HG03108 (cell line): ENCODE measurements around the gene MYLK2.

Source experiments
- ATAC-seq: cut with Tn5 transposase; IDR thresholded peaks from one replicate; pipeline ENCODE4 v1.9.1; 2021; ENCODE audit warnings: moderate library complexity; ENCODE audit not compliant: unreplicated experiment

Gene MYLK2

DNA sequence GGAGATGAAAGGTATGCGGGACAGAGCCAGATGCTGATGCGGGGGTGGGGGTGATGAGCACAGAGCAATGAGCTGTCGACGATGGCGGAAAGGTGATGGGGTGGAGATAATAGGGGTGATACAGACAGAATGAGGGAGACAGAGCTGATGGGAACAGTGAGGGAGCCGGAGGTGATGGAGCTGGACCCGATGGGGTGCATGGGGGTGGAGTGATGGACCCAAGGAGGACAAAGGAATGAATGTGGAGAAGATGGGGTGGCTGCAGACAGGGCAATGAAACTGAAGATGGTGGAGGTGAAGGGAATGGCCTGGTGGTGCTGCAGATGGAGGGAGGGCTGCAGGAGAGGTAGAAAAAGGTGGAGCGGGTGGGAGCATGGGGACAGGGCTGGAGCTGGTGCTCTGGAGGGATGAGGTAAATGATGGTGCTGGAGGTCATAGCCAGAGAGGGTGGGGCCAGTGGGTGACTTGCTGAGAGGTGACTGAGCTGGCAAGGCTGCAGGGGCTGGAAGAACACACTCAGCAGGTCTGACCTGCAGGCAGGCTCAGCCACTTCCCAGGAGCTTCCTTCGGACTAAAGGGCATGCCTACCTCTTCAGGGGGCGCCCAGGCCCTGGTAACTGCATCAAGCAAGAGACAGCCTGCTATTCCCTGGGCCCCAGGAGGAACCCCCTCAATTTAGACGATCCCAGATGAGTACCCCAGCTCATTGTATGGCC, 32.2 kb downstream of the MYLK2 start:
- ATAC-seq = no peak

- ATAC-seq = no peak
Observed at GRCh38 chr20:31853481-31853880, 34.3 kb downstream of the MYLK2 start.

DNA sequence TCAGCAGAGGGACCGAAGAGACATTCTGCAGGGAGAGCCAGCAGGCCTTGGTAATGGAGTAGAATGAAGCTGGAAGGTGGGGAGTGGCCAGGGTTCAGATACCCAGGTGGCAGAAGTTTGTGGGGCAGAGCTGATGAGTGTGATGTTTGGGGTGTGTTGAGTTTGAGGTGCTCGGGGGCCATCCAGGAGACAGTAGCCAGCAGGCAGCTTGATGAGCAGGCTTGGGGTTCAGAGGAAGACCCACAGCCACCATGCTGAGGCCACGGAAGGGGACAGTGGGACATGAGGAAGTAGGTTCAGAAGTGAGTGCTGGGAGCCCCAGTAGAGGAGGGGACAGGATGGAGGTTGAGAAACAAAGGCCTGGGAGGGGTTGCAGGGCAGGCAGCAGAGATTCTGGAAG, 37.4 kb downstream of the MYLK2 start:
- ATAC-seq = no peak

GRCh38 chr20:31857861-31858759, 39.0 kb downstream of the MYLK2 start:
- ATAC-seq = peak; percentile 50

- ATAC-seq = no peak
Observed at GRCh38 chr20:31858760-31859083, 39.6 kb downstream of the MYLK2 start.

DNA sequence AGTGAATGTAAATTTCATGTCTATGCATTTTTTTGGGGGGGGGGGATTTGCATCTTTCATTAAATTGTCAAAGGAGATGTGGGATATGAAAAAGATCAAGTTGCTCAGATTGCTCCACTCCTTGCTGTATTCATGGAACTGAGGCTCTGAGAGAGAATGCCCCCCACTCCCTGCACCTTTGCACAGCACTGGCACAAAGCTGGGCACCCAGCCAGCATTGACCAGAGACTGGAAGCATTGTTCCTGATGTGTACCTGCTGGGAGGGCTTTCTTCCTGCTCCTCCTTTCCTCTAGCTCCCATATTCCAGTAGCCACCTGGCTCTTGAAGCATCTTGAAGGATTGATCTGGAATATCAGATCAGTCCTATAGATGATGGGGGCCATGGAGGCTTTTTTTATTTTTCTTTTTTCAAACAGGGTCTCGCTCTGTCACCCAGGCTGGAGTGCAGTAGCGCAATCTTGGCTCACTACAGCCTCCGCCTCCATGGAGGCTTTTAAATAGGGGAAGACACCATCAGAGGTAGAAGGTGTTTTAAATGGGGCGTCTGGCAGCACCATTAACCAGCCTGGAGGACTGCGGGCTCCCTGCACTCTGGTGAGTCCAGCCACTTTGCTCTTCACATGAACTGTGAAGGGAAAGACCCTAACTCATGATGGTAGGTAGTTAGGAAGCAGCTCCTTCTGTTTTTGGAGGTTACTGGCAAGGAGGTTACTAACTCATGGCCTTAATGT, 40.3 kb downstream of the MYLK2 start:
- no peak for ATAC-seq

- no peak for ATAC-seq
Observed at GRCh38 chr20:31859998-31860380, 40.8 kb downstream of the MYLK2 start.

- ATAC-seq = no peak
Observed at GRCh38 chr20:31860390-31861134, 41.4 kb downstream of the MYLK2 start.

DNA sequence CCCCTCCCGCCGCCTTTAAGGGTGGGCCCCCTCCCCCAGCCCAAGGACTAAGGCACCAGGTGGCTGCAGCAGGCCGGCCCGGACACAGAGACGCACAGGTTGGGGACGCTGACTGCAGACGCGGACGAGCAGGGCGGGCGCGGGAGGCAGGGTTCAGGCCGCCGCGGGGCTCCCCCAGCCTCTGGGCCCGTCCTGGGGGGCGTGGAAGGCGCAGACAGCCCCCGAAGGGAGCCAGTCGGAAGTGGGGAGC, 41.9 kb downstream of the MYLK2 start:
- ATAC-seq = no peak

DNA sequence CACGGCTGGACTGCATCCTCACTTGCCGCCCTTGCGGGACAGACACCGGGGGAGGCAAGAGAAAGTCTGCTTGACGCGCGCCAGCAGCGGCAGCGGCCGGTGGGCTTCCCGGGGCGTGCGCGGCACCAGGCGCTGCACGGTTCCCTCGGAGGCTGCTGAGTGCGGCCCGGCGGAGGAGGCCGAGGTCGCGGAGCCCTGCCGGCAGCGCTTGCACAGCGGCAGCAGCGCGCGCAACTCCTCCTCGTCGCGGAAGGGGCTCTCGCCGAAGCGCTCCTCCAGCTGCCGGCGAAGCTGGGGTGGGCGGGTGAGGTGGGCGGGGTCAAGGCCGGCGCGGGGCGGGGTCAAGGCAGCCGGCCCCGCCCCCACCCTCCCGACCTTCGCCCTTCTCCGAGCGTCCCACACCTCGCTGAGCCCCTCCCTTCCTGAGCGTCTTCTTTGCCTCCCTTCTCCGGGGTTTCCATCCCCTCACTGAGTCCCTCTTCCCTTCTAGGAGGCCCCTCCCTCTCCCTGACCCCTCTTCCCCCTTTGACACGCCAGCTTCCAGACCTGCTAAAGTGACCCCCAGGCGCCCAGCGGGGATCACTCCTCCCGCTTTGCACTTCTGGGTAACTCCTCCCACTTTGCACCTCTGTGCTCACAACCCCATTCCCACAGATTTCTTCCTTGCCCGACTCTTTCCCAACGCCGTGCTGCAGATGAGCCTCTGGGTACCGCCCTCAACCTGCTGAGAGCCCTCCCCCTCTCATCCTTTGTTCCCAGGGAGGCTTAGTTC, 42.4 kb downstream of the MYLK2 start:
- no peak for ATAC-seq

GRCh38 chr20:31862157-31862470, 43.0 kb downstream of the MYLK2 start:
- no peak for ATAC-seq

DNA sequence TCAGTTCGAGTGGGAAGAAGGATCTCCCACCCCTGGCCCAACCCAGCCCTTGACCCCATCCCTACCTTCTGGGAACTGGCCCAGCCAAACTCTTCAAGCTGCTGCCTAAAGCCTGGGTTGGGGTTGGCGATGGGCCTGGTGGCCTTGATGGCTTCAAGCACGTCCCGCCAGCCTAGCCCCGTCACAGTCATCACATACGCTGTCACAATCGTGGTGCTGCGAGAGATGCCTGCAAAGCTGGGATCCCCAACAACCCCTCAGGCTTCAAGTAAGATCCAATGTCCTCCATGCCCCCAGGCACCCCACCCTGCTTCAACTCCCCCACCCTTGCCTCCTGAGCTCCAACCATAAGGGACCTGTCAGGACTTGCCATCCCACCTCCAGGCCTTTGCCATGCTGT, 43.4 kb downstream of the MYLK2 start:
- no peak for ATAC-seq

GRCh38 chr20:31863296-31864085, 44.3 kb downstream of the MYLK2 start:
- ATAC-seq = no peak

- no peak for ATAC-seq
Observed at GRCh38 chr20:31864521-31865400, 45.6 kb downstream of the MYLK2 start.

GRCh38 chr20:31866221-31866620, 47.1 kb downstream of the MYLK2 start:
- no peak for ATAC-seq

GRCh38 chr20:31868853-31869672, 49.9 kb downstream of the MYLK2 start:
- no peak for ATAC-seq

- no peak for ATAC-seq
Observed at GRCh38 chr20:31869673-31869941, 50.5 kb downstream of the MYLK2 start.

DNA sequence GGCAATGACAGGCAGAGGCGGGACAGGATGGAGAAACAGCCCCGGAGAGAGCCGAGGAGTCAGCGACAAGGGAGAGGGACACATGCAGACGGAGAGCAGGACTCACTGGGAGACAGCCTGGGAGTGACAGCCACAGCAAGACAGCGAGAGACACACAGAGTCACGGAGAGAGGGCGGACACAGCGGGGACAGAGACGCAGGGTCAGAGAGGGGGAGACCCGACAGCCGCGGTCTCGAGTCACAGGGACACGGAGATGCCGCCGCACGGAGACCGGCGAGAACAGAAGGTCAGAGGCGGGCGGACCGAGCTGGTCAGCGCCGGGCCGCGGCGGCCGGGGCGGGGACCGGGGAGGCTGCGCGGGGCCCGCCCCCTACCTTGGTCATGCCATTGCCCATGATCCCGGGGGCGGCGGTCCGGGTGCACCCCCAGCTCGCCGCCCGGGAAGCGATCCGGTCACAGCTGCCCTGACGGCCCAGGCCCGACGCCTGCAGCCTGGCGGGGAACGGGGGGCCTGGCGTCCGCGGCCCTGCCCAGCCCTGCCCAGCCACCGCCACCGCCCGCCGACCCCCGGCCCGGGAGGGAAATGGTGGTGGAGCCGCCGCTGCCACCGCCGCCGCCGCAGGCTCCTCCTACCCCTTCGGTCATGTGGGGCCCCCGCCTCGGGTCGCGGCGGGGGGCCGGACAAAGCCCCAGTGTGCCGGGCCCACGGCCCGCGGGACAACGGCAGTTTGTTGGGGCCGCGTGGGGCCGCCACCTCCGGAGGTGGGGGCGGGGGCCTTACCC, 51.0 kb downstream of the MYLK2 start, which contains the start of the genes DUSP15 and TTLL9:
TSS of gene DUSP15 (minus strand) at position 586 of the 784 bp plus-strand sequence. CDS start at position 396, 190 bp downstream.
TSS of gene TTLL9 (plus strand) at position 693 of the 784 bp plus-strand sequence. CDS start 493 bp downstream, outside the sequence.
- ATAC-seq = no peak
